Muscle of arm (tissue), 12 donors: ENCODE results near the gene MRPS25. TPM values are rescaled to one million over a fixed set of nuclear protein-coding genes. Genes with fewer than 3 reads are reported as not detected.
"Not testable (repeated sequence)": the region's sequence is repeated elsewhere in the genome, so short reads cannot be mapped to it uniquely, and the experiment has no call there.

Experiments
- DNase-seq: peaks from one replicate; pipeline ENCODE4 v3.0.0-alpha.2; 2013
- polyA plus RNA-seq, 12 donors: library from polyadenylated mRNA; unstranded; fragments of 120-200 nt; gene quantifications; one replicate each; pipeline ENCODE4 v1.2.1, GENCODE V29; 2013; ENCODE audit not compliant: insufficient read length in 12 of 12

MRPS25 gene
- polyA plus RNA-seq, 12 donors: 34.6 to 76.8 (median 55.1) TPM; not detected in 1

GRCh38 chr3:15049584-15049983, 15.5 kb downstream of the MRPS25 start:
- no peak for DNase-seq

GRCh38 chr3:15045667-15046066, 19.4 kb downstream of the MRPS25 start:
- no peak for DNase-seq

- no peak for DNase-seq
Observed at GRCh38 chr3:15044326-15044725, 20.8 kb downstream of the MRPS25 start.

GRCh38 chr3:15043408-15044171, 21.5 kb downstream of the MRPS25 start:
- no peak for DNase-seq

GRCh38 chr3:15042936-15043335, 22.2 kb downstream of the MRPS25 start:
- DNase-seq: no peak

GRCh38 chr3:15041950-15042349, 23.2 kb downstream of the MRPS25 start:
- no peak for DNase-seq

GRCh38 chr3:15040844-15041243, 24.3 kb downstream of the MRPS25 start:
- DNase-seq: no peak

- DNase-seq: no peak
Observed at GRCh38 chr3:15038306-15038705, 26.8 kb downstream of the MRPS25 start.

- DNase-seq: no peak
Observed at GRCh38 chr3:15033103-15033502, 32.0 kb downstream of the MRPS25 start.

GRCh38 chr3:15032650-15033049, 32.5 kb downstream of the MRPS25 start:
- DNase-seq: no peak

- DNase-seq: no peak
Observed at GRCh38 chr3:15029625-15030024, 35.5 kb downstream of the MRPS25 start.

GRCh38 chr3:15023719-15024118, 41.4 kb downstream of the MRPS25 start:
- DNase-seq: no peak

- DNase-seq: no peak
Observed at GRCh38 chr3:15023249-15023648, 41.9 kb downstream of the MRPS25 start.

- DNase-seq: no peak
Observed at GRCh38 chr3:15017191-15017590, 47.9 kb downstream of the MRPS25 start.

- DNase-seq: no peak
Observed at GRCh38 chr3:15015456-15015855, 49.7 kb downstream of the MRPS25 start.

- no peak for DNase-seq
Observed at GRCh38 chr3:15014606-15015328, 50.3 kb downstream of the MRPS25 start.

- DNase-seq: no peak
Observed at GRCh38 chr3:15011174-15011573, 53.9 kb downstream of the MRPS25 start.

GRCh38 chr3:15010664-15011063, 54.5 kb downstream of the MRPS25 start:
- DNase-seq: no peak

- DNase-seq: no peak
Observed at GRCh38 chr3:15009167-15009566, 55.9 kb downstream of the MRPS25 start.

- DNase-seq: no peak
Observed at GRCh38 chr3:15007681-15008141, 57.4 kb downstream of the MRPS25 start.

GRCh38 chr3:14999182-14999581, 65.9 kb downstream of the MRPS25 start:
- not testable (repeated sequence) for DNase-seq
